Mesenchymal stem cell (in vitro differentiated cells and primary cell): ENCODE measurements around the gene FBXW4.

Experiments used
- DNase-seq: peaks from one replicate; pipeline ENCODE4 v3.0.0-alpha.2; 2013
- H2AFZ ChIP-seq: one replicate; pipeline ENCODE4 v1.6.1; 2013; ENCODE audit warnings: low read depth, mild to moderate bottlenecking, control low read depth, inconsistent platforms, low read length, moderate library complexity
- H2AK5ac ChIP-seq: 2 replicates; pipeline ENCODE4 v1.6.1; 2013; ENCODE audit warnings: low read length, moderate library complexity, mild to moderate bottlenecking, inconsistent platforms; ENCODE audit not compliant: severe bottlenecking
- H2BK120ac ChIP-seq: one replicate; pipeline ENCODE4 v1.6.1; 2013; ENCODE audit warnings: low read depth, mild to moderate bottlenecking, inconsistent platforms, low read length, moderate library complexity
- H2BK12ac ChIP-seq, 2 experiments: one replicate each; pipeline ENCODE4 v1.6.1; 2013; ENCODE audit warnings: inconsistent platforms in 2 of 2, low read length in 2 of 2, mild to moderate bottlenecking in 2 of 2, moderate library complexity in 2 of 2, control low read depth in 1 of 2
- H2BK15ac ChIP-seq: one replicate; pipeline ENCODE4 v1.6.1; 2013; ENCODE audit warnings: mild to moderate bottlenecking, low read depth, inconsistent platforms; ENCODE audit not compliant: poor library complexity, severe bottlenecking
- H2BK5ac ChIP-seq: 2 replicates; pipeline ENCODE4 v1.6.1; 2013; ENCODE audit warnings: low read depth, mild to moderate bottlenecking, low read length, control low read depth, inconsistent platforms; ENCODE audit not compliant: poor library complexity, severe bottlenecking
- H3K14ac ChIP-seq, 2 experiments: one replicate each; pipeline ENCODE4 v1.6.1; 2013; ENCODE audit warnings: inconsistent platforms in 2 of 2, low read length in 2 of 2, control low read depth in 1 of 2, mild to moderate bottlenecking in 1 of 2, moderate library complexity in 1 of 2
- H3K18ac ChIP-seq, 2 experiments: one replicate each; pipeline ENCODE4 v1.6.1; 2013; ENCODE audit warnings: inconsistent platforms in 2 of 2, low read length in 2 of 2, control low read depth in 1 of 2, low read depth in 1 of 2, mild to moderate bottlenecking in 1 of 2
- H3K23ac ChIP-seq, 2 experiments: one replicate each; pipeline ENCODE4 v1.6.1; 2013; ENCODE audit warnings: inconsistent platforms in 2 of 2, low read length in 2 of 2, mild to moderate bottlenecking in 2 of 2, moderate library complexity in 2 of 2, control low read depth in 1 of 2
- H3K27ac ChIP-seq: 2 replicates; pipeline ENCODE4 v1.5.1; 2013; ENCODE audit warnings: mild to moderate bottlenecking, moderate library complexity, low read length, control low read depth, inconsistent platforms; ENCODE audit not compliant: poor library complexity, severe bottlenecking
- H3K27me3 ChIP-seq, 2 experiments: 2 replicates each; pipeline versions ENCODE4 v1.6.1 to v1.7.0; 2013; ENCODE audit warnings: low read length in 2 of 2, mild to moderate bottlenecking in 2 of 2, moderate library complexity in 2 of 2, control low read depth in 1 of 2, inconsistent platforms in 1 of 2; ENCODE audit not compliant: control insufficient read depth in 1 of 2, insufficient read depth in 1 of 2
- H3K36me3 ChIP-seq, 2 experiments: 2 replicates each; pipeline versions ENCODE4 v1.6.1 to v1.7.0; 2013; ENCODE audit warnings: low read length in 2 of 2, control low read depth in 1 of 2, inconsistent platforms in 1 of 2, low read depth in 1 of 2, mild to moderate bottlenecking in 1 of 2; ENCODE audit not compliant: insufficient read depth in 2 of 2, control insufficient read depth in 1 of 2
- H3K4ac ChIP-seq, 2 experiments: one replicate each; pipeline ENCODE4 v1.6.1; 2013; ENCODE audit warnings: inconsistent platforms in 2 of 2, low read length in 2 of 2, mild to moderate bottlenecking in 2 of 2, moderate library complexity in 2 of 2, control low read depth in 1 of 2, low read depth in 1 of 2
- H3K4me1 ChIP-seq: 2 replicates; pipeline ENCODE4 v1.6.1; 2013; ENCODE audit warnings: low read depth, low read length, control low read depth; ENCODE audit not compliant: control insufficient read depth, insufficient read depth
- H3K4me2 ChIP-seq: 2 replicates; pipeline ENCODE4 v1.6.1; 2013; ENCODE audit warnings: low read length, mild to moderate bottlenecking, inconsistent platforms; ENCODE audit not compliant: poor library complexity, severe bottlenecking
- H3K4me3 ChIP-seq, 2 experiments: 2 replicates each; pipeline versions ENCODE4 v1.5.1 to v1.7.0; 2013; ENCODE audit warnings: low read length in 2 of 2, mild to moderate bottlenecking in 2 of 2, control low read depth in 1 of 2, low read depth in 1 of 2; ENCODE audit not compliant: insufficient read depth in 1 of 2
- H3K79me1 ChIP-seq: replicated peaks from 2 replicates; pipeline ENCODE4 v1.6.1; 2013; ENCODE audit warnings: mild to moderate bottlenecking, control low read depth, low read length, inconsistent platforms; ENCODE audit not compliant: poor library complexity, severe bottlenecking
- H3K9ac ChIP-seq: 2 replicates; pipeline ENCODE4 v1.7.0; 2013; ENCODE audit warnings: mild to moderate bottlenecking, low read length, moderate library complexity
- H3K9me3 ChIP-seq: 2 replicates; pipeline ENCODE4 v1.7.0; 2013; ENCODE audit warnings: mild to moderate bottlenecking, low read length; ENCODE audit not compliant: control insufficient read depth
- H4K8ac ChIP-seq: one replicate; pipeline ENCODE4 v1.6.1; 2013; ENCODE audit warnings: inconsistent platforms, mild to moderate bottlenecking, low read length, moderate library complexity
- H4K91ac ChIP-seq: one replicate; pipeline ENCODE4 v1.6.1; 2013; ENCODE audit warnings: mild to moderate bottlenecking, low read length, inconsistent platforms
- WGBS: methylation state at CpG from one replicate; pipeline ENCODE4 v1.1.7; 2013; ENCODE audit warnings: mixed read lengths; 5-methylcytosine and 5-hydroxymethylcytosine counted together

FBXW4 gene

DNA sequence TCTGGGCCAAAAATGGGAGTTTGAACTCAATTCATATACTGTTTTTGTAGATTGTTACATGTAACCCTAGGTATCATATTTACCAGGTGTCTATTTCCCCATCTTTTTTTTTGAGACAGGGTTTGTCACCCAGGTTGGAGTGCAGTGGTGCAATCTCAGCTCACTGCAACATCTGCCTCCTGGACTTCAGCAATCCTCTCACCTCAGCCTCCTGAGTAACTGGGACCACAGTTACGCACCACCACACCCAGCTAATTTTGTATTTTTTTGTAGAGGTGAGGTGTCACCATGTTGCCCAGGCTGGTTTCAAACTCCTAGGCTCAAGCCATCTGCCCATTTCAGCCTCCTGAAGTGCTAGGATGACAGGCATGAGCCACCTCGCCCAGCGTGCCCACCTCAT, 28.2 kb upstream of the FBXW4 start:
- H3K18ac ChIP-seq, result no peak overlapping the region
- H2AK5ac ChIP-seq, result no peak overlapping the region
- no peaks in the 10 kb centered on the region for H3K4me1 ChIP-seq
- H3K14ac ChIP-seq, result no peak overlapping the region
- H4K8ac ChIP-seq, result no peak overlapping the region
- no peak overlapping the region for H2BK5ac ChIP-seq
- H3K4ac ChIP-seq, result no peak overlapping the region
- 90% methylated on average over 3 of the region's 3 CpGs for WGBS
- no peak overlapping the region for H3K4me3 ChIP-seq
- no peak overlapping the region for H3K4me2 ChIP-seq
- DNase-seq, result no peak
- no peaks in the 10 kb centered on the region for H3K79me1 ChIP-seq
- peaks cover 26 to 56% of the 10 kb centered on the region in 2 experiments for H3K27me3 ChIP-seq
- H3K23ac ChIP-seq, result no peak overlapping the region
- no peak overlapping the region for H3K27ac ChIP-seq
- H3K9me3 ChIP-seq, result no peaks in the 10 kb centered on the region
- H3K9ac ChIP-seq, result no peak overlapping the region
- H2BK15ac ChIP-seq, result no peak overlapping the region
- no peak overlapping the region for H2AFZ ChIP-seq
- no peaks in the 10 kb centered on the region for H3K36me3 ChIP-seq
- no peak overlapping the region for H2BK12ac ChIP-seq
- no peak overlapping the region for H4K91ac ChIP-seq
- no peak overlapping the region for H2BK120ac ChIP-seq

DNA sequence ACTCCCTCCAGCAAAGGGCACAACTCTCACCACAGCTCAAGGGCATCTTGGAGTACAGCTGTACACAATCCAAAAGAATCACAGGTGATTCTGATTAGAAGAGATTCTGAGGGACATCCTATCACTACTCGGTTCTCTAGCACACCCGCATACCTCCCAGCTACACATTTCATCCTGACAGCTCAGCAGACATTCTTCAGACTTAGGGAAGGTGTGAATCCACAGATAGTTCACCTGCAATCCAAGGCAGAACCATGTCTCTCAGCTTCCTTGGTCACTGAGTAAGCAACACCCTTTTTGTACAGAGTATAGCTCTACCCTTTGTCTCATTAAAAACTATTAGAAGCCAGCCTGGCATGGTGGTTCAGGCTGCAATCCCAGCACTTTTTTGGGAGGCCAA, 26.8 kb upstream of the FBXW4 start:
- no peak overlapping the region for H3K27ac ChIP-seq
- no peaks in the 10 kb centered on the region for H3K9me3 ChIP-seq
- H2BK5ac ChIP-seq, result no peak overlapping the region
- no peak overlapping the region for H2BK15ac ChIP-seq
- H2AK5ac ChIP-seq, result no peak overlapping the region
- H3K27me3 ChIP-seq, result peaks cover 26 to 52% of the 10 kb centered on the region in 2 experiments
- no peak overlapping the region for H4K8ac ChIP-seq
- no peak overlapping the region for H2BK12ac ChIP-seq
- H3K23ac ChIP-seq, result no peak overlapping the region
- no peaks in the 10 kb centered on the region for H3K4me1 ChIP-seq
- H3K18ac ChIP-seq, result no peak overlapping the region
- no peaks in the 10 kb centered on the region for H3K79me1 ChIP-seq
- H3K4me2 ChIP-seq, result no peak overlapping the region
- H2AFZ ChIP-seq, result no peak overlapping the region
- no peak overlapping the region for H3K4ac ChIP-seq
- no peak overlapping the region for H2BK120ac ChIP-seq
- H3K9ac ChIP-seq, result no peak overlapping the region
- no peak overlapping the region for H3K4me3 ChIP-seq
- H3K14ac ChIP-seq, result no peak overlapping the region
- H3K36me3 ChIP-seq, result no peaks in the 10 kb centered on the region
- 92% methylated on average over 2 of the region's 2 CpGs for WGBS
- no peak for DNase-seq
- H4K91ac ChIP-seq, result no peak overlapping the region

DNA sequence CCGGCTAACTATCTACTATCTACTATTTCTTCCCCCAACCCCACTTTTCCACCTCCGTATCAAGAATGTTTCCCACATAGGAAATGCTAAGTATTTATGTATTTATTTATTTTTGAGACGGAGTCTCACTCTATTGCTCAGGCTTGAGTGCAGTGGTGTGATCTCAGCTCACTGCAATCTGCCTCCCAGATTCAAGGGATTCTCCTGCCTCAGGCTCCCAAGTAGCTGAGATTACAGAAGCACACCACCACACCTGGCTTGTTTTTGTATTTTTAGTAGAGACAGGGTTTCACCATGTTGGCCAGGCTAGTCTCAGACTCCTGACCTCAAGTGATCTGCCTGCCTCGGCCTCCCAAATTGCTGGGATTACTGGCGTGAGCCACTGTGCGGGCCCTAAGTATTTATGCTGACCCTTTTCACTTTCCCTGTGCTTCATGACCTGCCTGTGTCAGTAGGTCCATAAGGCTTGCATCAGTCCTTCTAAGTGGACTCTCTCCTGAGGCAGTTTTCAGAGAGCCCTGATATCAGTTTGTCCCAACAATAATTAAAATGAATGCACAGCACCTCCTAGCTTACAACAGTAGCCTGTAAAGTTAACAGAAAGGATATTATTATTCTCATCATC, 25.7 kb upstream of the FBXW4 start:
- H3K14ac ChIP-seq, result no peak overlapping the region
- no peak overlapping the region for H2BK15ac ChIP-seq
- no peaks in the 10 kb centered on the region for H3K9me3 ChIP-seq
- H2BK12ac ChIP-seq, result no peak overlapping the region
- H2BK120ac ChIP-seq, result no peak overlapping the region
- no peaks in the 10 kb centered on the region for H3K36me3 ChIP-seq
- H3K18ac ChIP-seq, result no peak overlapping the region
- no peak overlapping the region for H3K4me3 ChIP-seq
- no peaks in the 10 kb centered on the region for H3K4me1 ChIP-seq
- peaks cover 23 to 50% of the 10 kb centered on the region in 2 experiments for H3K27me3 ChIP-seq
- no peak overlapping the region for H3K23ac ChIP-seq
- H2AK5ac ChIP-seq, result no peak overlapping the region
- no peak for DNase-seq
- H4K91ac ChIP-seq, result no peak overlapping the region
- no peaks in the 10 kb centered on the region for H3K79me1 ChIP-seq
- H3K4me2 ChIP-seq, result no peak overlapping the region
- no peak overlapping the region for H3K9ac ChIP-seq
- 87% methylated on average over 4 of the region's 6 CpGs for WGBS
- H2BK5ac ChIP-seq, result no peak overlapping the region
- no peak overlapping the region for H3K27ac ChIP-seq
- no peak overlapping the region for H2AFZ ChIP-seq
- no peak overlapping the region for H4K8ac ChIP-seq
- no peak overlapping the region for H3K4ac ChIP-seq

DNA sequence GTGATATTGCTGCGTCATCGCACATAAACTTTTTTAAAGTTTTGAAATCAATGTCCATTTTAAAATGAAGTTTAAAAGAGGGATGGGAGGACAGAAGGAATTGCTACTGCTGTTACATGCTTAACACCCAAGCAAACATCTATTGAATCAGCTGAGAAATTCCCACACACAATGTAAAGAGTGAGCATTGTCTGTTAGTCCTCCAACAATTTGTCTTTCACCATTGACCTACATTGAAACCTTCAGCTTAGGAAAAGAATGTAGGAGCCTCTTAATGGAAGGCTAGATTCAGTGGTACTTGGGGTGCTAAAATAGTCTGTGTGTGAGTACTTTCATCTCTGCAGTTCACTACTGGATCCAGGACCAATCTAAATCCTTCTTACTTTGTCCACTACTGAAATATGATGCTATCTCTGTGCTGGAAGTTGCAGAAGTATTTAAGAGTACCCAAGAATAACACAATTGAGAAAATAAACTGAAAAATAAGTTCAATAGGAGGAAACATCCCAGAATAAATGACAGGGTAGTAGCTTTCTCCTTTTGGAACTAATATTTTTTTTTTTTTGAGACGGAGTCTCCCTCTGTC, 23.8 kb upstream of the FBXW4 start:
- H3K27ac ChIP-seq, result no peak overlapping the region
- no peak overlapping the region for H4K8ac ChIP-seq
- 100% methylated on average over 1 of the region's 3 CpGs for WGBS
- H3K36me3 ChIP-seq, result no peaks in the 10 kb centered on the region
- H3K14ac ChIP-seq, result no peak overlapping the region
- no peak overlapping the region for H2BK5ac ChIP-seq
- H2BK120ac ChIP-seq, result no peak overlapping the region
- no peak overlapping the region for H2BK15ac ChIP-seq
- H4K91ac ChIP-seq, result no peak overlapping the region
- H3K9ac ChIP-seq, result no peak overlapping the region
- H3K4ac ChIP-seq, result no peak overlapping the region
- no peak overlapping the region for H3K23ac ChIP-seq
- no peaks in the 10 kb centered on the region for H3K4me1 ChIP-seq
- H2AFZ ChIP-seq, result no peak overlapping the region
- DNase-seq, result no peak
- H3K79me1 ChIP-seq, result no peaks in the 10 kb centered on the region
- no peak overlapping the region for H3K18ac ChIP-seq
- no peak overlapping the region for H2BK12ac ChIP-seq
- H3K9me3 ChIP-seq, result no peaks in the 10 kb centered on the region
- H3K4me2 ChIP-seq, result no peak overlapping the region
- no peak overlapping the region for H3K4me3 ChIP-seq
- peaks cover 23 to 39% of the 10 kb centered on the region in 2 experiments for H3K27me3 ChIP-seq
- H2AK5ac ChIP-seq, result no peak overlapping the region
